Measurements from ENCODE around the gene EFTUD2.

GRCh38 chr17:44877121-44877520 lies 22.1 kb downstream of the EFTUD2 start:
- TF ChIP-seq CTCF (conservative IDR thresholded peaks at IDR 0.05 in 1 of 2, IDR thresholded peaks at IDR 0.05 in 1 of 2; ENCODE audit: low read depth in 1 of 2, low read length in 2 of 2) (no peak), EZH2 (IDR thresholded peaks at IDR 0.05; ENCODE audit: low read length, missing control alignments) (no peak)

Measured in fibroblast of lung (primary cell).